DMS53 treated with DMSO at 0.1 percent for 48 hours (cell line): ENCODE measurements around the gene CTDP1.
"Not testable (repeated sequence)": the region's sequence is repeated elsewhere in the genome, so short reads cannot be mapped to it uniquely, and the experiment has no call there.

Source experiments
- DNase-seq: peaks from one replicate; lab custom pipeline; 2025; ENCODE audit not compliant: unreplicated experiment; lab: John Stamatoyannopoulos, UW

The CTDP1 gene

DNA sequence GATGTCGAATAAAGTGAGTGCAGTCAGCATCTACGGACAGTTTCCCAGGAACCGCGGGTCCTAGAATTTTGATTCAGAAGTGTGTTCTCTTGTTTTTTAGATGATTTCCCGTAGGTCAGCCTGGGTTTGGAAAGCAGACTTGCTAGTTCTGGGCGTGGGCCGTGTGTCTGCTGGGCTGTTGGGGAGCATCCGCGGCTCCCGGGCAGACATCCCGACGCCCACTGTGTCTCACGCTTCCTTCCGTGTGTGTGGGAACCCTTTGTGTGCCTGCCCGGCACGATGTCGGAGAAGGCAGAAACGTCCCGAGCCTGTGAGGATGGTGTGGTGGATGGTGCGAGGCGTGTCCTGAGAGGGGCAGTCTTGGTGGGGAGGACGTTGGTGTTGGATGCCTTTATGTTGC lies 18.4 kb downstream of the CTDP1 start:
- no peak for DNase-seq

DNA sequence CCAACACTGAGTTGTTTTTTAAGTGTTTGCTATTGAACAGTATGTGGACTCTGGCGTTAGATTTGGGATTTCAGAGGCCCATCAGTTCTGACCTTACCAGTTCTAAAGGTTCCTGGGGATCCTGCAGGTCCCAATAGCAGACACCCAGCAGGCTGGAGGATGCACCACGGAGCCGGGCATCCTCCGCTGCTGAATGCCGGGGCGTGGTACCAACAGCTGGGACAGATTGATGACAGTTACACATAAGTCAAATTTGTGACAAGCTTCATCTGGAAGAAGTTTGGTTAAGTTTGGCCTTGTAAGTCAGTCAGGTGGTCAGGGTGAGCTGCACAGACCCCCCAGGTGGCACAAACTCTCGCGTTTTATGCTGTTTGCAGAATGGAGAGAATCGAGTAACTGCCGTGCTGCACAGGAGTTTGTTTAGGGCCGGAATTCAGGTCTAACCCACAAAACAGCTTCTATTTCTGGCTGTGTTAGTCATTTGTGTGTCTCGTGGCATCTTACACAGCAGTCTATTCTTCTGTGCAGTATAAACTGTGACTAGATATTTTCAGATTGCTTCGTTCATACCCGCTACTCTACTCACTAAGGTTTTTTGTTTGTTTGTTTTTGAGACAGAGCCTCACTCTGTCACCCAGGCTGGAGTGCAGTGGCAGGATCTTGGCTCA lies 19.2 kb downstream of the CTDP1 start:
- no peak for DNase-seq

DNA sequence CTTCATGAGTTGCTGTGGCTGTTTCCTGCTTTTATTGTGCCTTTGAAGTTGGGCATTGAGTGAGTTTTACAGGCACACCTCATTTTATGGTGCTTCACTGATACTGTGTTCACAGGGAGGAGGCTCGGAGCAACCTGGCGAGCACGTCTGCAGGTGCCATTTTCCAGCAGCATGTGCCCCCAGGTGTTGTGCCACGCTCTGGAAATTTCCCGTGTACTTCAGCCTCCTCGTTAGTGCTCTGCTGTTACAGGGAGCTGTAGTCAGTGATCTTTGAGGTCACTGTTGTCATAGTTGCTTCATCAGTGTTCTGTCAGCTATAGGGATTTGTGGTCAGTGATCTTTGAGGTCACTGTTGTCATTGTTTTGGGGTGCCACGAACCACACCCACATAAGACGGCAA lies 20.1 kb downstream of the CTDP1 start:
- DNase-seq = no peak

- DNase-seq = no peak
Observed at GRCh38 chr18:79702906-79703305, 23.3 kb downstream of the CTDP1 start.

- no peak for DNase-seq
Observed at GRCh38 chr18:79704631-79705030, 25.0 kb downstream of the CTDP1 start.

DNA sequence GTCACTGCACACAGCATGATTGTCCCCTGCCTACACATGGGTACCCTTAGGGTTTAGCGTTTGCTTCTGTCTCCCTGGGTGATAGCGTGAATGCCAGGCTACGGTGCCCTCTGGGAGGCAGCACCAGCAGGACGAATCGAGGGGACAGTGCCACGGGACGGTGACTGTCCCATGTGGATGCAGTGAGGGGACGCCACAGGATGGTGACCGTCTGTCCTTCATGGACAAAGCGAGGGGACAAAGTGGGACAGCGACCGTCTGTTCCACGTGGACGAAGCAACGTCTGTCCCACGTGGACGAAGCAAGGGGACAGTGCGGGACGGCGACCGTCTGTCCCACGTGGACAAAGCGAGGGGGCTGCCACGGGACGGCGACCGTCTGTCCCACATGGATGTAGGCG lies 25.7 kb downstream of the CTDP1 start:
- DNase-seq = no peak

- no peak for DNase-seq
Observed at GRCh38 chr18:79706006-79706405, 26.4 kb downstream of the CTDP1 start.

GRCh38 chr18:79706658-79707057 lies 27.1 kb downstream of the CTDP1 start:
- no peak for DNase-seq

- no peak for DNase-seq
Observed at GRCh38 chr18:79707239-79707638, 27.6 kb downstream of the CTDP1 start.

DNA sequence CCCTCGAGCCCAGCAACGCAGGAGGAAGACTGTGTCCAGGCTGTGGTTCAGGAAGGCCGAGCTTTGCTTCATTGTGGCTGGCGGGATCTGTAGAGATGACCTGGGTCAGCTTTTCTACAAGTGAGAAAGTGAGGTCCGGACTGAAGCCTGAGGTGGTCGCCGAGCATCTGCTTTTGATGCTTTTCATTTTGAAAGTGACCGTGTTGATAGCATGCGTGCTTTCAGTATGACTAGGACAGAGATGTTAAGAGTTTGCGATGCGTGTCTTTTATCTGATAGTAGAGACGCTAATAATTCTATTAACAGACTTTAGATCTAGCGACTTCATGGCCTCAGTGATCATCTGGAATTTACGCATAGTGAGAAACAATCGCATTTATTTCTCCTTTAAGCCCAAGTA lies 28.1 kb downstream of the CTDP1 start:
- no peak for DNase-seq

- no peak for DNase-seq
Observed at GRCh38 chr18:79708412-79708811, 28.8 kb downstream of the CTDP1 start.

DNA sequence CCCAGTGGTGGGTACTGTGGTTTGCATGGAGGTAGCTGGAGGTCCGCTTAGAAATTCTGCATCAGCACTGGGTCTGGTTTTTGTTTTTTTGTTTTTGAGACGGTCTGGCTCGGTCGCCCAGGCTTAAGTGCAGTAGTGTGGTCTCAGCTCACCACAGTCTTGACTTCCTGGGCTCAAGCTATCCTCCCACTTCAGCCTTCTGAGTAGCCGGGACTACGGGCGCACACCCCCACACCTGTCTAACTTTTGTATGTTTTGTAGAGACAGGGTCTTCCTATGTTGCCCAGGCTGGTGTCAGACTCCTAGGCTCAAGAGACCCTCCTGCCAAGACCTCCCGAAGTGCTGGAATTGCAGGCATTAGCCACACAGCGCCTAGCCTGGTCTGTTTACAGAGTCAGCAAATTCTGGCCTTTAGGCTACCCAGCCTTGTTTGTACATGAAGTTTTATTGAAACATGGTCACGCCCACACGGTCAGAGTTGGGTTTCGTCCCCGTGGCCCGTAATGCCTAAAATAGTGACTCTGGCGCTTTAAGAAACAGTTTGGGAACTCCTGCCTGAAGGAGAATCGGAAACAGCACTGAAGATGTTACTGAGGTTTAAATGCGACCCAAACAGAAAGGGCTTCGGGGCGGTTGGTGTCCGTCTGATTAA lies 32.7 kb downstream of the CTDP1 start:
- no peak for DNase-seq

DNA sequence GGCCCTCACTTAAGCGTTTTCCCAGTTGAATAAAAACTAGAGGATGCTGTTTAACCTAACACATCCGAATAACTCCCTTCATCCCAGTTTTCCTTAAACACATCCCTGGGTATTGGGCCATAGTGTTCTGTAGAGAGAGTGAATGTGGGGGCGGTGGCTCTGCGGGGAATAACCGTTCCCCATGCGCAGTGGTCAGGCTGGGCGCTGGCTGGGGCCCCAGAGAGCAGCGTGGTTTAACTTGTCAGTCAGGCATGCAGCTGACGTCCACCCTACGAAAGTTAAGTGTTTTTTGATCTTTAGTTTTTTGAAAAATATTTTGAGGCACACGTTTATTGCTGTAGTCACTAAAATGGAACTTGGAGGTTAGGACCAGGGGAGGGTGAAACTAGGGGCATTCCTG lies 33.7 kb downstream of the CTDP1 start:
- no peak for DNase-seq

- DNase-seq = no peak
Observed at GRCh38 chr18:79714531-79715240, 35.1 kb downstream of the CTDP1 start.

DNA sequence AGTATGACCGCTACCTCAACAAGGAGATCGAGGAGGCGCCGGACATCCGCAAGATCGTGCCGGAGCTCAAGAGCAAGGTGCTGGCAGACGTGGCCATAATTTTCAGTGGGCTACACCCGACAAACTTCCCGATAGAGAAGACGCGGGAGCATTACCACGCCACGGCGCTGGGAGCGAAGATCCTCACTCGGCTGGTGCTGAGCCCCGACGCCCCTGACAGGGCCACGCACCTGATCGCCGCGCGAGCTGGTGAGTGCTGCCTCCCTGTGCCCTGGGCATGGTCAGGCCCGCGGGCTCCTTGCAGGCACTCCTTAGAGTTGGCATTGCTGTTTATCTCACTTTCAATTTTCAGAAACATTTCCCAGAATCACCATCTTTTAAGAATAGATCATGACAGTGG lies 35.7 kb downstream of the CTDP1 start:
- no peak for DNase-seq

DNA sequence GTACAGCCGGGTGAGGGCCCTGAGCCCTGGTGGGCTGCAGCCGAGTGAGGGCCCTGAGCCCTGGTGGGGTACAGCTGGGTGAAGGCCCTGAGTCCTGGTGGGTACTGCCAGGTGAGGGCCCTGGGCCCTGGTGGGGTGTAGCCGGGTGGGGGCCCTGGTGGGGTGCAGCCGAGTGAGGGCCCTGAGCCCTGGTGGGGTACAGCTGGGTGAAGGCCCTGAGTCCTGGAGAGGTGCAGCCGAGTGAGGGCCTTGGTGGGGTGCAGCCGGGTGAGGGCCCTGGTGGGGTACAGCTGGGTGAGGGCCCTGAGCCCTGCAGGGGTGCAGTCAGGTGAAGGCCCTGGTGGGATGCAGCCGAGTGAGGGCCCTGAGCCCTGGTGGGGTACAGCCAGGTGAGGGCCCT lies 37.5 kb downstream of the CTDP1 start:
- no peak for DNase-seq

- DNase-seq = no peak
Observed at GRCh38 chr18:79717555-79718074, 38.0 kb downstream of the CTDP1 start.

GRCh38 chr18:79718126-79718525 lies 38.5 kb downstream of the CTDP1 start:
- DNase-seq = no peak

DNA sequence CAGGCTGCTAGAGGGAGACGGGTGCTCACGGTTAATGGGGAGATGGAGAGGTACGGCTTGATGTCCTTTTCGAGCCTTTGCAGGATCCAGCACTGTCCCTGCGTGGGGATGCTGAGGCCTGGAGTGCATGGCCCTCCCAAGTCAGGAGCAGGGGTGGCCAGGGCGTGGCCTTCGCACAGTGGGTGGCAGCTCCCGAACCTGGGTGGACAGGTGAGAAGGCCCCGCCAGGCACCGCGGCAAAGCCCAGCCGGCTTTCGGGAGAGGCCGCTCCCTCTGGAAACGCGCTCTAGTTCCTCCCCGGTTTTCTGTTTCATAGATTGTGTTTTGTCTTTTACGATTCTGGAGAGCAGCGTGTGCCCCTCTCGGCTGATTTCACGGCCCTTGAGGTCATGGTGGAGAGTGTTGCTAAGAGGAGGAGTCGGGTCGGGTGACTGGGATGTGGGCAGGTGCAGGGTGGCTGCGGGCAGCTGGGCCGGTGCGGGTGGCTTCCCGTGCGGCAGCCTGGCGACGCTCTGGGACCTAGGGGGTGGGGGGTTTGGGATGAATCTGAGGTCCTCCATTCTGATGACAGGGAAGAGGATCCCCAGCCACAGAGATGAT lies 39.4 kb downstream of the CTDP1 start:
- no peak for DNase-seq

DNA sequence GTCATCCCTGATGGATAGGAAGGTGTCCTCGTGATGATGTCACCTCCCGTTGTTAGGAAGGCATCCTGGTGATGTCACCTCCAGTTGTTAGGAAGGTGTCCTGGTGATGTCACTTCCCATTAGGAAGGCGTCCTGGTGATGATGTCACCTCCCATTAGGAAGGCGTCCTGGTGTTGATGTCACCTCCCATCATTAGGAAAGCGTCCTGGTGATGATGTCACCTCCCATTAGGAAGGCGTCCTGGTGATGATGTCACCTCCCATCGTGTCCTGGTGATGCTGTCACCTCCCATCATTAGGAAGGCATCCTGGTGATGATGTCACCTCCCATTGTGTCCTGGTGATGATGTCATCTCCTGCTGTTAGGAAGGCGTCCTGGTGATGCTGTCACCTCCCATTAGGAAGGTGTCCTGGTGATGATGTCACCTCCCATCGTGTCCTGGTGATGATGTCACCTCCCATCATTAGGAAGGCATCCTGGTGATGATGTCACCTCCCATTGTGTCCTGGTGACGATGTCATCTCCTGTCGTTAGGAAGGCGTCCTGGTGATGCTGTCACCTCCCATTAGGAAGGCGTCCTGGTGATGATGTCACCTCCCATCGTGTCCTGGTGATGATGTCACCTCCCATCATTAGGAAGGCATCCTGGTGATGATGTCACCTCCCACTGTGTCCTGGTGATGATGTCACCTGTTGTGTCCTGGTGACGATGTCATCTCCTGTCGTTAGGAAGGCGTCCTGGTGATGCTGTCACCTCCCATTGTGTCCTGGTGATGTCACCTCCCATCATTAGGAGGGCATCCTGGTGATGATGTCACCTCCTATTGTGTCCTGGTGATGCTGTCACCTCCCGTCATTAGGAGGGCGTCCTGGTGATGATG lies 40.1 kb downstream of the CTDP1 start:
- DNase-seq = not testable (repeated sequence)

- DNase-seq = no peak
Observed at GRCh38 chr18:79720359-79720733, 40.7 kb downstream of the CTDP1 start.
